NCI-H526 treated with DMSO at 0.1 percent for 48 hours (cell line): Measurements from ENCODE around the gene RAB22A.
"Not testable (repeated sequence)": the region's sequence is repeated elsewhere in the genome, so short reads cannot be mapped to it uniquely, and the experiment has no call there.

ENCODE experiments used
- DNase-seq: peaks from one replicate; lab custom pipeline; 2025; lab: John Stamatoyannopoulos, UW

RAB22A gene

DNA sequence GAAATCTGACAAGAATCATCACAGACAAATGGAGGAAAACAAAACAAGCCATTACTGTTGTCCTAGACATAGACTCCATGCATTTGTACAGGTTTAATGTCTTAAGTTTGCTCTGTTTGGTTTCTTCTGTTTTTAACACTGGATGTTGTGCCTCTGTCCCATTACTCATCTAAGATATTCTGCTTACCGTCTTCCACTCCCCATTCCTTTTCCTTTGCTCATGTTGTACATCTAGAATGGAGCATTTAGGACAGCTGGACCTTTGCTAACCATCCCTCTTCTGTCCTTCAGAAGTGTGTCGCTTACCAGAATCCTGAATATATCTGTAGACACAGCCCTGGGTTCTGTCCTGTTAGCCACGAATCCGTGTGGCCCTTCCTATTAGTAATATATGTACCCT is 35.2 kb downstream of the RAB22A start:
- DNase-seq: no peak

DNA sequence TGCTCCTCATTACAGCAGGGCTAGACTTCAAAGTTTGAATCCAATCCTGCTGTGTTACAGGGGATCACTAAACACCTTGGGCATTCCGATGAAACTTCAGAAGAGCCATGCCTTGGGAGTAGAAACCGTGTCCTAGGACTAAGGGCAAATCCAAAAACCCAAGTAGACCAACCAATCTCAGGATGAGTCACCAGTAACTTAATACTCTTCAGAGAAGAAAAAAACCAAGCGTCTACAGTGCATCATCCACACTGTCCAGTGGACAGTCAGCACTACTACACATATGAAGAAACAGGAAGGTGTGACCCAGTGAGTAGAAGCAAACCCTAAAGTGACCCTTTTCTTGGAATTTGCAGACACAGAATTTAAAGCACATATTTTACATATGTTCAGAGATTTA is 40.1 kb downstream of the RAB22A start:
- DNase-seq: no peak

DNA sequence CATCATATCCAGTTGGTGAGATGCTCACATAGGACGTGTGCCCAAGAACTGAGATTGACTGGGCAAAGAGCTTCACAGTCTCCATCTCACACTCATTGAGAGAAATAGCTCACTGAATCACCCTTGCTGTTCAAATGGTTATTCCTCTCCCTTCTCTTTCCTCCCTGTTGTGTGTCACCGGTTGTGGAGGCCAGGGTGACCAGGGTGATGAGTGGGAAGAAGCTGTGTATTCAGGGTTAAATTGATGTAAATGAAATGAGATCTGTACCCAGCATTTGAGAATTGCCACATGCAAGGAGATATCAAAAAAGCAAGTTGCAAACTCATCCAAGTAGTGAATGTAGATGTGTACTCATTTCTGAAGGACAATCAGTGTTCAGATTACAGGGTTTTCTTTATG is 43.0 kb downstream of the RAB22A start:
- no peak for DNase-seq

GRCh38 chr20:58359441-58359840 is 49.9 kb downstream of the RAB22A start:
- no peak for DNase-seq

DNA sequence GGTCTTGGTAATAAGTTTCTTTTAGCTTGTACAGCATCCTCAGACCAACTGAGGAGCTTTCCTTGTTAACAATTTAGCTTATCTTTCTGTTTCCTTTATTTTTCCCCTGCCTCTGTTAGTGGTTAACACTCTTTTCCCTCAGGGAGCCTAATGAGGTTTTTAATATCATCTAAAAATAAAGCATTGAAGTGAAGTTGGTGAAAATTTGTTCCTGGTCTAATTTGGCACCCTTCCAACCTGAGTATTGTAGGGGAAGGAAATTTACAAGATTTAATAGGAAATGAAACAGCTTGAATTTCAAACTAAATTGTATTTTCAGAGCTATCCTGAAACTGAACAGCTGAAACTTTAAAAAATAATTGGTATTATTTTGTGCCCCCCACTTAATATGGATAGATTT is 51.4 kb downstream of the RAB22A start:
- DNase-seq: no peak

GRCh38 chr20:58361481-58362205 is 52.1 kb downstream of the RAB22A start:
- DNase-seq: no peak

- DNase-seq: no peak
These were observed 52.6 kb downstream of the RAB22A start for GRCh38 chr20:58362206-58362516.

DNA sequence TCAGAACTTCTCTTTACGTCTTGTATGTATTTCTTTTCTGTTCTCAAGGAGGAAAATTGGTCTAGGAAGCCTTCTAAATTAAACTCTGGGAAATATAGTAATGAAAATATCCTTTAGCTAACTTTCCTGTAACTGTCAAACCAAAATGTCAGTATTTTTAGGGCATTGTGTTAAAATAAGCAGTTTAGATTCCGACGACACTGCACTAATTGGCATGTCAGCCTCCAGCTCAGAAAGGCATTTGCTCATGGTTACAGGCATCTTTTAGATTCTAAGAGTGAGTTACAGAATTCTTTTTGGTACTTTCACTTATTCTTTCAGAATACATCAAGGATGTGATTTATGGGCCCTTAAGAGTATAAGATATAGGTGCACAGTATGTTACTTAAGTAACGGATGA is 53.5 kb downstream of the RAB22A start:
- DNase-seq: no peak

- DNase-seq: no peak
These were observed 57.4 kb downstream of the RAB22A start for GRCh38 chr20:58366866-58367265.

DNA sequence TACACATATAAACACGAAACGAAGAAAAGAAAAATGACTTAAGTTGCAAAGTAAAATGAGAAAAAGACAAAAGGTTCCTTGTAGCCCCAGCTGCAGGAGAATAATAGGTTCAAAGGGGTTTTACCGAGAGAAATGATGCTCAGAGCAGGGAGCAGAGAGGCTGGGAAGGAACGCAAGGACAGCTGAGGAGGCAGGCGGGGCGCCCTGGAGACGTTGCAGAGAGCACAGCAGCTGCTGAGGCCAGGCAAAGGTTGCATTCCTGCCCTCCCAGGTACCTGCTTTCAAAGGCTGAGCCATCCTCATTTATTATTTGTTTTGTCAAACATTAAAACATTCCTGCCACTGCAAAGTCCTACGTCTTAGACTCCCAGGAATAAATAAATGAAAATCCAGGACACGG is 63.3 kb downstream of the RAB22A start:
- no peak for DNase-seq

DNA sequence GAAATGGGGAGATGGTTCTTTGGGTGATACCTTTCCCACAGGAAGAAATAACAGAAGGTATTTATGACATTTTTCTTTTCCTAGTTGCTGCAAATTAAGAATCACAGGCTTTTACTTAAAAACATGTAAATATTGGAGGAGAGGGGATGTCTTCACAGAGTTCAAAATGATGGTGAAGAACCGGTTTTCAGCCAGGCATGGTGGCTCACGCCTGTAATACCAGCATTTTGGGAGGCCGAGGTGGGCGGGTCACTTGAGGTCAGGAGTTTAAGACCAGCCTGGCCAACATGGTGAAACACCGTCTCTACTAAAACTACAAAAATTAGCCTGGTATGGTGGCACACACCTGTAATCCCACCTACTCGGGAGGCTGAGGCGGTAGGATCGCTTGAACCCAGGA is 63.8 kb downstream of the RAB22A start:
- DNase-seq: not testable (repeated sequence)

- no peak for DNase-seq
These were observed 64.7 kb downstream of the RAB22A start for GRCh38 chr20:58374027-58374850.

- no peak for DNase-seq
These were observed 65.6 kb downstream of the RAB22A start for GRCh38 chr20:58374906-58375758.

- no peak for DNase-seq
These were observed 66.3 kb downstream of the RAB22A start for GRCh38 chr20:58375759-58376352.

DNA sequence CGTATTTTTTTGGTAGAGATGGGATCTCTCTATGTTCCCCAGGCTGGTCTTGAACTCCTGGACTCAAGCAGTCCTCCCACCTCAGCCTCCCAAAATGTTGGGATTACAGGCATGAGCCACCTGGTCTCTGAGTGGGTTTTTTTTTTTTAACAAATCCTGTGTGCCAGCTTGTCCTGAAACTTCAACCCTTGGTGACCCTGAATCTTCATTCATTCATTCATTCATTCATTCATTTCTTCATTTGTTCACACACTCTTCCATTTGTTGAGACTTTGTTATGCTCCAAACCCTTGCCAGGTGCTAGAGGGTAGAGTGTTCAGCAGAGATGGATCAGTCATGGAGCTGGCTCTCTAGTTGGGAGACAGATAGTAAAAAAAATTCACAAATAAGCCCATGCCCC is 67.5 kb downstream of the RAB22A start:
- no peak for DNase-seq

GRCh38 chr20:58377766-58378401 is 68.4 kb downstream of the RAB22A start:
- no peak for DNase-seq

- DNase-seq: no peak
These were observed 69.2 kb downstream of the RAB22A start for GRCh38 chr20:58378704-58379103.

DNA sequence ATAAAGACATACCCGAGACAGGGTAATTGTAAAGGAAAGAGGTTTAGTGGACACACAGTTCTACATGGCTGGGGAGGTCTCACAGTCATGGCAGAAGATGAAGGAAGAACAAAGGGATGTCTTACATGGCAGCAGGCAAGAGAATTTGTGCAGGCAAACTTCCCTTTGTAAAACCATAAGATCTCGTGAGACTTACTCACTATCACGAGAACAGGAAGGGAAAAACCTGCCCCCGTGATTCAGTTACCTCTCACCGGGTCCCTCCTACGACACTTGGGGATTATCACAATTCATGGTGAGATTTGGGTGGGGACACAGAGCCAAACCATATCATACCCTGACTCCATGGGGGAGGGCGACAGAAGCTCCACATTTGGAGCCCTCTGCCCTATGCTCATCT is 72.1 kb downstream of the RAB22A start:
- no peak for DNase-seq

- no peak for DNase-seq
These were observed 72.6 kb downstream of the RAB22A start for GRCh38 chr20:58382096-58382495.

DNA sequence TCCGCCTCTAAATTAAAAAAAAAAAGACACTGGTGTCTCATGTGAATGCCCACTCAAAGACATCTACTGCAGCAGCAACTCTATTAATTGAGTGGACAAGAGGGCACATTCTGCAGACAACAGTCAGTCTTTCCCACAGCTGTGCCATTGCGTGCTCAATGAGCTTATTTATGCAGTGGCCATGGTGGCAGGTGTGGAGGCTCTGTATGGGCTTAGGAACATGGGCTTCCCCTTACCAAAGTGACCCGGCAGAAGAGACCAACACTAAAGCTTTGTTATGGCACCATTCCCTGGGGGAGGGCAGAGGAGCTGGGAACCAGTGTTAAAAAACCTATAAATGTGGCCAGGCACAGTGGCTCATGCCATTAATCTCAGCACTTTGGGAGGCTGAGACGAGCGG is 75.3 kb downstream of the RAB22A start:
- DNase-seq: no peak

DNA sequence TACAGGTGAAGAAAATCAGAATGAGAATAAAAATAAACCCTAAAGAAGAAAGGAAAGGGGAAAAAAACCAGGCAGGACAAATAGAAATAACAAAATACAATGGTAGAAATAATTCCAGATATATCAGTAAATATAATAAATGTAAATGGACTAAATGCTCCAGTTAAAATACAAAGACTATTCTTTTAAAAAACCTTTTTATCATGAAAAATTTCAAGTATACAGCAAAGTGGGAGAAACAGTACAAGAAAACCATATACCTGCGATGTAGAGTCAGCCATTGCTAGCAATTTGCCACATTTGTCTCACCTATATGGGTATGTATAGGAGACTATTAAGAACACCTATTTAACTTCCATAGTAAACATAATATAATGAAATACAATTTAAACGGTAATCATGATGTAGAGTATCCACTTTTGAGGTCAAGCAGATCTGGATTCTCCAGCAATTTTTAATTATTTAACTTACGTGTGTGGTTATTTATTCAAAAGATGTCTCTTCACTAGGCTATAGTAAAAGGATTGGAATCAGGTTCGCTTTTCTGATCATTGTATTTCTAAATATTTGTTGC is 78.6 kb downstream of the RAB22A start:
- no peak for DNase-seq
